Thymus (tissue), 11 donors: ENCODE results near the gene SOBP. TPM values are rescaled to one million over a fixed set of nuclear protein-coding genes. Genes with fewer than 3 reads are reported as not detected.

Experiments
- DNase-seq, 9 donors: peaks; one replicate each; pipeline ENCODE4 v3.0.0-alpha.2; 2013; ENCODE audit warnings: low spot score in 9 of 9, low read depth in 6 of 9, missing footprints in 1 of 9
- H3K27ac ChIP-seq, 2 donors: one replicate each; pipeline ENCODE4 v1.5.1; 2013; ENCODE audit warnings: control low read depth in 1 of 2, low read depth in 1 of 2, low read length in 1 of 2, mild to moderate bottlenecking in 1 of 2, moderate library complexity in 1 of 2
- H3K27me3 ChIP-seq, 2 donors: one replicate each; pipeline ENCODE4 v1.5.1; 2013; ENCODE audit warnings: low read length in 1 of 2; ENCODE audit not compliant: control insufficient read depth in 2 of 2, insufficient read depth in 1 of 2
- H3K36me3 ChIP-seq, 2 donors: one replicate each; pipeline ENCODE4 v1.5.1; 2013; ENCODE audit warnings: low read length in 1 of 2, mild to moderate bottlenecking in 1 of 2, moderate library complexity in 1 of 2; ENCODE audit not compliant: control insufficient read depth in 2 of 2, insufficient read depth in 2 of 2
- H3K4me1 ChIP-seq, 2 donors: one replicate each; pipeline ENCODE4 v1.5.1; 2013; ENCODE audit warnings: low read length in 2 of 2; ENCODE audit not compliant: control insufficient read depth in 2 of 2, insufficient read depth in 2 of 2
- H3K4me3 ChIP-seq, 2 donors: one replicate each; pipeline ENCODE4 v1.5.1; 2013; ENCODE audit warnings: low read length in 2 of 2, control low read depth in 1 of 2, mild to moderate bottlenecking in 1 of 2
- H3K9me3 ChIP-seq, 2 donors: one replicate each; pipeline ENCODE4 v1.5.1; 2013; ENCODE audit warnings: low read length in 1 of 2, mild to moderate bottlenecking in 1 of 2; ENCODE audit not compliant: control insufficient read depth in 2 of 2, insufficient read depth in 1 of 2
- WGBS: extraction: QIAGEN DNeasy Blood & Tissue Kit; methylation state at CpG from one replicate; pipeline ENCODE4 v1.1.7; 2013; 5-methylcytosine and 5-hydroxymethylcytosine counted together
- polyA plus RNA-seq: library from polyadenylated mRNA; stranded (reverse); fragments of 200-250 nt; gene quantifications from one replicate; pipeline ENCODE4 v1.2.3, GENCODE V29; 2013
- total RNA-seq: library from RNA; stranded (reverse); fragments of 120-200 nt; gene quantifications from one replicate; pipeline ENCODE4 v1.2.4, GENCODE V29; 2013
- donor health status: healthy.

SOBP gene
- total and polyA plus RNA-seq, 2 donors = 4.1 to 4.2 TPM

DNA sequence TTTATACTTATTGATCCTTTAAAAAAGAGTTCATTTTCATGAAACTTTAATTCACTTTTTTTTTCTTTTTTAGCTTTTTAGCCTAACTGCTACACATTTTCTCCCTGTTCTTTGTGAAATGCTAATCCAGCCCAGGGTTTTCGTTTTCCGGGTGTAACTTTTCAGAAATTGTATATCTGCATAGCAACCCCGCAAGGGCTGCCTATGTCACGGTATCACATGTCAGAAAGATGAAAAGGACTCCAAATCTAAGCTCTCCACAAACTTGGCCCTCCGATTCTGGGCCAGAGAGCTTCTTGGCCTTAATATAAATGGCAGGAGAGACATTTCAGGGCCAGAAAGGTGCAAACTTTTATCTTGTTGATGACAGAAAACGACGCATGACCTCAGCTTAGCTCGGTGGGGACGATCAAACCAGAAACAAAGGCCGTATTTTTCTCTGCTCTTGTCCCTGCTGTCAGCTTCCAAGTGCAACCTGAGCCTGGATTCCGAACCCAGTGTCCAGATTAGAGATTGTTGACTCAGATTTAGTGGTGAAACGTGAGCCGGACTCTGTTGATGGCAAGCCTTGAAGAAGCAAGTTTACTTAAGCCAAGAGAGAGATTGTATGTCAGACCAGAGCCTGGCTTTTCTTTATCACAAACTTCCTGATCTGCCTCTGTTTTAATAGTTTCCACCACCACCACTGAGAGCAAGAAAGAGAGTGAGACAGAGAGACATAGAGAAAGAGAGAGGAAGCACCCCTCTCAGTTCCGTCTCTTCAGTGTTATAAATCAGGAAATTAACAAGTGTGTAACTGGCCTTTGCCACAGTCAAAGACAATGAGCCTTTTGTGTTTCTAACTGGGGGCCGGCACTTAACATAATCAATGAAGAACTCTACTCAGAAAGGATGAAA lies 176.4 kb downstream of the SOBP start:
- H3K4me3 ChIP-seq = no peak overlapping the region
- 91% methylated on average over 15 of the region's 15 CpGs for WGBS
- H3K27me3 ChIP-seq = peaks cover 0 to 2% of the 10 kb centered on the region in 2 donors
- H3K27ac ChIP-seq = peak overlapping the region in 1 of 2 donors; percentile 64
- no peak for DNase-seq
- no peaks in the 10 kb centered on the region for H3K36me3 ChIP-seq
- H3K9me3 ChIP-seq = no peaks in the 10 kb centered on the region
- H3K4me1 ChIP-seq = peaks cover 0 to 32% of the 10 kb centered on the region in 2 donors

- no peaks in the 10 kb centered on the region for H3K9me3 ChIP-seq
- H3K27me3 ChIP-seq = peaks cover 0 to 2% of the 10 kb centered on the region in 2 donors
- WGBS = 95% methylated on average over 13 of the region's 13 CpGs
- H3K36me3 ChIP-seq = no peaks in the 10 kb centered on the region
- no peak for DNase-seq
- no peak overlapping the region for H3K4me3 ChIP-seq
- H3K4me1 ChIP-seq = peaks cover 0 to 35% of the 10 kb centered on the region in 2 donors
- H3K27ac ChIP-seq = peak overlapping the region; percentile 19 to 40
Measured at GRCh38 chr6:107666981-107667601, 177.2 kb downstream of the SOBP start.

DNA sequence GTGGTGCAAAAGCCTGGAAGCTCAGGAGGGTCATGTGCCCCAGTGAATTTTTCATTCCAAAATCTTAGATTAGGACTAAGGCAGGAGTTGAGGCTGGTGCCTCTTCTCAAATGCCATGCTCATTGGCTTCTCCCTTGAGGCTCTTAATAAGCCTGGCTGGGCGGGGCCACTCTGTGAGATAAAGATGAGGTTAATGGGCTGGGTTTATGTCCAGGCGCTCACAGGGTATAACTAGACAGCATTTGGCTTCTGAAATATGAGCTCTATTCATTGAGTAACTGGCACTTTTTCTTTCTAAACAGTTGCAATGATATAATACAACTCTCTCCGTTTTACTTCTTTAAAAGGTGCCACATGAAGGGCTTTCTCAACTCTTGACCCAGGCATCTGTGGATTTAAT lies 177.9 kb downstream of the SOBP start:
- no peak overlapping the region for H3K27ac ChIP-seq
- H3K36me3 ChIP-seq = no peaks in the 10 kb centered on the region
- H3K9me3 ChIP-seq = no peaks in the 10 kb centered on the region
- H3K4me3 ChIP-seq = no peak overlapping the region
- WGBS = 98% methylated on average over 3 of the region's 3 CpGs
- H3K27me3 ChIP-seq = peaks cover 0 to 2% of the 10 kb centered on the region in 2 donors
- peaks cover 0 to 32% of the 10 kb centered on the region in 2 donors for H3K4me1 ChIP-seq
- no peak for DNase-seq

DNA sequence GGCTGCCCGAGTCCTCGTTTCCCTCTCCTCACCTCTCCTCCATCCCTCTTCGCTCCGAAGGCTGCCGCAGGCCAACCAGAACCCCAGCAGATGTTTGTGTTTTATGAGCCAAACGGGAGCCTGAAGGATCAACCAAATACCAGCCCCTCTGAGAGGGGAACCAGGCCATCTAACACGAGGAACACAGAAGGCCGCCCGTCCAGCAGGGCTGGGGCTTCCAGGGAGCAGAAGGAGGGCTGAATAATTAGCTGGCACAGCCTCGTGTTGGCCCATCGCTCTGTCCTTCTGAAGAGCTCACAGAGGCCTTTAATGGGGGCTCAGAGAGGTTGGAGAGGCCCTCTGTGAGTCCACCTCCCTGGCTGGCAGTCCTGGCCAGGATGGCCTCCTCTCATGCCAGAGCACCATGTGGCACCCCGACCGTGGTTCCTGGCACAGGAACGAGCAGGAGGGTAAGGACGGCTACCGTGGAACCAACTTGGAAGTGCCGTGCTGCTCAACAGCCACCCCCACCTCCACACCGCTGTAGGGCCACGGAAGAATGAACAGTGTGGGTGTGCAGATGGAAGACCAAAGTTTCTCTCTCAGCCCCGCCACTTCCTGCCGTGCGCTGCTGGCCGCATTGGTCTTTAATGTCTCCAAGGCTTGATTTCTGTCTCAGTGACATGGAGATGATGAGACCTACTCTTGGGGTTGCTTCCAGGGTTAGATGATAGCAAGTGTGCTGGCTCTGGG lies 179.0 kb downstream of the SOBP start:
- Histone ChIP-seq H3K27me3 (peaks cover 0 to 2% of the 10 kb centered on the region in 2 donors), H3K4me3 (no peak overlapping the region), H3K36me3 (no peaks in the 10 kb centered on the region), H3K27ac (no peak overlapping the region), H3K4me1 (peaks cover 0 to 32% of the 10 kb centered on the region in 2 donors), H3K9me3 (no peaks in the 10 kb centered on the region)
- 88% methylated on average over 23 of the region's 23 CpGs for WGBS
- no peak for DNase-seq

GRCh38 chr6:107670792-107671199 lies 180.9 kb downstream of the SOBP start:
- Histone ChIP-seq H3K27ac (no peak overlapping the region), H3K36me3 (no peaks in the 10 kb centered on the region), H3K27me3 (peaks cover 0 to 2% of the 10 kb centered on the region in 2 donors), H3K4me1 (peaks cover 2 to 42% of the 10 kb centered on the region in 2 donors), H3K4me3 (no peak overlapping the region), H3K9me3 (no peaks in the 10 kb centered on the region)
- WGBS = 20% methylated on average over 9 of the region's 9 CpGs
- peak in 2 of 9 donors; percentile 35 to 53 for DNase-seq

DNA sequence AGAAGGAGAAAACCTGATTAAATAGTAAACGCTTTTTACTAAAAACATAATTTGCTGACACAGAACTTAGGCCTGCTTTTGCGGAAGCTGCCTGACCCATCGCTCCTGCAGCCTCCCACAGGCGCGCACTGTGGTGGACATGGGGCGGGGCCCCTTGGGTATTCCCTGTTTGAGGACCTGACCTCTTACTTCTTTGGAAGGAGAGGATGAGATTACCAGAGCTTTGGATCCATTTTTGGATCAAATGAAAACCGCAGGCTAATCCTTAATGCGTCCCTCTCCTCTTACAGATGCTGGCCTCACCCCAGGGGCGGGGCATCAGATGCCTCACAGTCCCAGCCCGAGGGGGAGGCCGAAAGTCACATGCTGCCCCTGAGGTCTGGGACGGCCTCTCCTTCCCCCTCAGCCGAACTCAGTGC lies 183.2 kb downstream of the SOBP start:
- 96% methylated on average over 13 of the region's 13 CpGs for WGBS
- H3K27ac ChIP-seq = no peak overlapping the region
- no peaks in the 10 kb centered on the region for H3K9me3 ChIP-seq
- no peaks in the 10 kb centered on the region for H3K36me3 ChIP-seq
- peaks cover 2 to 34% of the 10 kb centered on the region in 2 donors for H3K4me1 ChIP-seq
- H3K27me3 ChIP-seq = no peaks in the 10 kb centered on the region
- DNase-seq = no peak
- H3K4me3 ChIP-seq = no peak overlapping the region

- Histone ChIP-seq H3K9me3 (no peaks in the 10 kb centered on the region), H3K27ac (no peak overlapping the region)
Measured at GRCh38 chr6:107674995-107675738, 185.2 kb downstream of the SOBP start.

DNA sequence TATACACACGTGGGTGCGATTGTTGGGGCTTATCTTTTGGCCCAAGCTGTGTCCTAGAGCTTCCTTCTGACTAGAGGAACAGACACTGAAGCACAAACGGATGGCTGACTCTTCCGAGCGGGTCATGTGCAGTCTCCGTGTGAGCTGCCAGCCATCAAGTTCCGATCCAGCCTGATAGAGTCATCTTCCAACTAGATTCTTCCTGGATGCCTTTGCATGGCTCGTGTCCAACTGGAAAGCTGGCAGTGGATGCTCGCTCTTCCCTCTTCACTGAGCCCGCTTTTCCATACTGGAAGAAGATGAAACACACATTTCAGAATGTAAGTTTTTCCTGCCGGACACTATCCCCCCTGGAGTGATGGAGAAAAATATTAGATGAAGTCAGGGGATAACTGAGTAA lies 186.1 kb downstream of the SOBP start:
- Histone ChIP-seq H3K4me3 (no peak overlapping the region), H3K4me1 (peaks cover 2 to 24% of the 10 kb centered on the region in 2 donors), H3K27me3 (no peaks in the 10 kb centered on the region), H3K9me3 (no peaks in the 10 kb centered on the region), H3K27ac (no peak overlapping the region), H3K36me3 (no peaks in the 10 kb centered on the region)
- 88% methylated on average over 11 of the region's 11 CpGs for WGBS
- no peak for DNase-seq

More at GRCh38 chr6:107674995-107675738, 185.2 kb downstream of the SOBP start:
- Histone ChIP-seq H3K4me1 (peaks cover 2 to 28% of the 10 kb centered on the region in 2 donors), H3K36me3 (no peaks in the 10 kb centered on the region), H3K27me3 (no peaks in the 10 kb centered on the region), H3K4me3 (peak overlapping the region; percentile 14 to 16)
- 11% methylated on average over 15 of the region's 15 CpGs for WGBS
- DNase-seq = peak; percentile 65 to 92 (median 86)
